ENCODE results near the gene RAP1A.

DNA sequence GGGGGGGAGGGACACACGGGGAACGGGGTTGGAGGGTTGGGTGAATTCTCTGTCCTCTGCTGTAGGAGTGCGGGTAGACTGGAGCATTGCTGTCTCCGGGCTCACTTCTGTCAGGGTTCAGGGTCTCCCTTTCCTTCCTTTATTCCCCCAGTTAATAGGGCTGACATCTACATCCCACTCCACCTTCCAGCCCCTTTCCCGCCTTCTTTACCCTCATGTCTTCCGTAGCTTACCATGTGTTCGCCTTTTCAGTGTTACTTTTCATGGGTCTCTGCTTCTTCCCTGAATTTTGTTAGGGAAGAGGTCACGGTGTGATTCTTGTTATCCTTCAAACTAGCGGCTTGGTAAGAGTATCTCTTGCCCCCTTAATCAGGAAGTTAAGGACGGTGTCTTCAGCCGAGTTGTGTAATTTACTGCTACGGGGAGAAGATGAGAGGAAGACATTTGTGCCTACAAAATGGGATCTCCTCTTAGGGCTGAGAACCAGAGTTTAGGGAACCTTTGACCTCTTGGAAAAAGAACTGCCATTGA, 917 bp downstream of the RAP1A start:
- TF ChIP-seq EP300 (IDR thresholded peaks at IDR 0.05; ENCODE audit: borderline replicate concordance) (no peak), USF1 (IDR thresholded peaks at IDR 0.05) (no peak), RAD21 (IDR thresholded peaks at IDR 0.05; ENCODE audit: low read depth) (no peak)
